Astrocyte of the spinal cord (primary cell): ENCODE results near the gene ENTREP3.
A peak's percentile ranks its signal among the peaks of the same experiment; 100 is the strongest.
"Not testable (repeated sequence)": the region's sequence is repeated elsewhere in the genome, so short reads cannot be mapped to it uniquely, and the experiment has no call there.

Experiments
- DNase-seq: peaks from one replicate; pipeline ENCODE4 v3.0.0; 2011; ENCODE audit warnings: low read depth, low spot score
- H3K4me3 ChIP-seq: 2 replicates; pipeline ENCODE4 v1.5.1; 2011; ENCODE audit warnings: low read depth, mild to moderate bottlenecking, low read length, moderate library complexity
- CTCF ChIP-seq: IDR thresholded peaks from 2 replicates; pipeline ENCODE4 v1.5.1; 2012; ENCODE audit warnings: low read depth, mild to moderate bottlenecking, low read length, inconsistent platforms
- in situ Hi-C: cut with HindIII; loops from 2 replicates; pipeline ENCODE4 v1.10.0; 2017; ENCODE audit warnings: low sequenced_read_pairs

The ENTREP3 gene

DNA sequence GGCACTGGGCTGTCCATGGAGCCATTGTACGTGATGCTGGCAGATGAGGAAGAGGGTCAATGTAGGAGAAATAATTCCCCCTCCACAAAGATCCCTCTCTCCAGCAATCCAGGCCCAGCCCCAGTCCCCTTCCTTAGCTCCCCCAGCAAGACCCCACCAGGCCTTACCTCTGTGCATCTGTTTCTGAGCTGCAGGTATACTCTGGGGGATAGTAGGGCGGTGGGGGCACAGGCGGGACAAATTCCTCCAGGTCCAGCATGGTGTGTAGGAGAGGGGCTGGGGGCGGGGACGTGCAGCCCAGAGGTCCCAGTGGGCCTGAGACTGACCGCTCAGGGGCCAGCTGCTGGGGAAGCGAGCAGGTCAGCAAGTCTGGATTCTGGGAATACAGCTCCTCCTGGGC, 3.7 kb downstream of the ENTREP3 start:
- no peak for DNase-seq
- in situ Hi-C loops = no loop called here
- H3K4me3 ChIP-seq = no peak overlapping the region
- TF ChIP-seq CTCF = no peak

- TF ChIP-seq CTCF = peak; percentile 100
- no peak overlapping the region for H3K4me3 ChIP-seq
- peak; percentile 90 for DNase-seq
- in situ Hi-C loops = no loop called here
Observed at GRCh38 chr1:155250633-155251449, 4.4 kb downstream of the ENTREP3 start.

DNA sequence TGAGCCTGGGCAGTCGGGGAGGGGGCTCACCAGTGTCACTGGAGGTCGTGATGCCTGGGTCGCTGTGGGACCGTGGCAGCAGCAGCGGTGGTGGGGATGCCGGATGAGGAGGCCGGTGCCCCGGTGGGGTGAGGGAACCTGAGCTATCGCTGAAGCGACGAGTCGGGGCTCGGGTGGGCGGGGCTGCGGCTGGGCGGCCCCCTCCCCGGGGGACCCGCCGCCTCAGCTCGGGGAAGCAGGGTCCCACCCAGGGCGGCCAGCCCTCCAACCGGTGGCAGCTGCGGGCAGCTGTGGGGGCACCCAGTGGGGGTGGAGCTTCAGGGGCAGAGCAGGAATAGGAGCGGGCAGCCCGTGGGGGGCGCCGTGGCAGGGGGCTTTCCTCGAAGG, 5.0 kb downstream of the ENTREP3 start:
- no peak for DNase-seq
- in situ Hi-C loops = no loop called here
- no peak for TF ChIP-seq CTCF
- H3K4me3 ChIP-seq = no peak overlapping the region

GRCh38 chr1:155247667-155248553, 7.4 kb downstream of the ENTREP3 start:
- in situ Hi-C loops = no loop called here
- H3K4me3 ChIP-seq = no peak overlapping the region
- DNase-seq = no peak
- TF ChIP-seq CTCF = no peak

DNA sequence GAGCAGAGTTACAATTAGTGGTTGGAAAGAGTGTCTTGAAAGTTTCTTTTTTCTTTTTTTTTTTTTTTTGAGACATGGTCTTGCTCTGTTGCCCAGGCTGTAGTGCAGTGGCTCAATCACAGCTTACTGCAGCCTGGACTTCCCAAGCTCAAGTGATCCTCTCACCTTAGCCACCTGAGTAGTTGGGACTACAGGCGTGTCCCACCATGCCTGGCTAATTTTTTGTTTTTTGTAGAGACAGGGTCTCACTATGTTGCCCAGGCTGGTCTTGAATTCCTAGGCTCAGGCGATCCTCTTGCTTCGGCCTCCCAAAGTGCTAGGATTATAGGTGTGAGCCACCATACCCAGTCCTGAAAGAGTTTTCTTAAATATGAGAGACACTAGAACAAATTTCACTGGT, 8.5 kb downstream of the ENTREP3 start:
- DNase-seq, H3K4me3 ChIP-seq, in situ Hi-C loops: not testable (repeated sequence)

DNA sequence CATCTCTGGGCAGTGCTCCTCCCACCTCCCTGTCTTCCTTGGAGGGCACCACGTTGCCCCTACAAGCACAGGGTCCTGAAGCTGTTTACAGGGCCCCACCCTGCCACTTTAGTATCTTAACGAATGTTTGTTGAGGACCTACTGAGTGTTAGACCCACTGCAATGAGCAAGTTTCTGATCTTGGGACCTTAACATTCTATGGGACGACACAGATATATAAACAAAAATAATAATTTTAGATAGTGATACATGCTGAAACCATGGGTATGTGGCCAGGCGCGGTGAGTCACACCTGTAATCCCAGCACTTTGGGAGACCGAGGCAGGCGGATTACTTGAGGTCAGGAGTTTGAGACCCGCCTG, 10.1 kb downstream of the ENTREP3 start:
- H3K4me3 ChIP-seq = peak overlapping the region; percentile 68
- TF ChIP-seq CTCF = no peak
- no peak for DNase-seq
- in situ Hi-C loops = no loop called here
